Activated naive CD4-positive, alpha-beta T cell treated with anti-CD3 and anti-CD28 coated beads for 36 hours (primary cell): ENCODE results near the gene PALMD. TPM values are rescaled to one million over a fixed set of nuclear protein-coding genes. Genes with fewer than 3 reads are reported as not detected.

Experiments
- CTCF ChIA-PET: fragments of 350-600 bp; sonication (Branson Sonifier 250); formaldehyde crosslinking; loops from one replicate; lab custom pipeline; 2021; ENCODE audit warnings: antibody characterized with exemption; lab: Charles Lee
- DNase-seq: peaks from one replicate; pipeline ENCODE4 v3.0.0-alpha.2; 2020
- H3K27ac Mint-ChIP-seq: one replicate; pipeline ENCODE4 v1.8.0; 2021; ENCODE audit warnings: mild to moderate bottlenecking, mixed read lengths
- H3K27me3 Mint-ChIP-seq: one replicate; pipeline ENCODE4 v1.8.0; 2021; ENCODE audit warnings: low read depth, mixed read lengths
- H3K36me3 Mint-ChIP-seq: one replicate; pipeline ENCODE4 v1.8.0; 2021; ENCODE audit warnings: low read depth, mixed read lengths
- H3K4me1 Mint-ChIP-seq: one replicate; pipeline ENCODE4 v1.8.0; 2021; ENCODE audit warnings: low read depth, mixed read lengths
- H3K4me3 Mint-ChIP-seq: one replicate; pipeline ENCODE4 v1.8.0; 2021; ENCODE audit warnings: mild to moderate bottlenecking, moderate library complexity, mixed read lengths
- H3K9me3 Mint-ChIP-seq: one replicate; pipeline ENCODE4 v1.8.0; 2021; ENCODE audit warnings: mixed read lengths
- intact Hi-C: fragments of 100-400 bp; cut with micrococcal nuclease; formaldehyde crosslinking; loops from one replicate; pipeline ENCODE4 v1.15.1; 2023
- total RNA-seq, 2 experiments: library from RNA; stranded (reverse); gene quantifications; one replicate each; pipeline ENCODE4 v1.2.3, GENCODE V29; 2021

The PALMD gene
- total RNA-seq, 2 experiments from 2014 or later: not detected

GRCh38 chr1:99652881-99653281 lies 7.0 kb downstream of the PALMD start:
- Mint-ChIP-seq H3K27ac (no peak overlapping the region), H3K27me3 (peaks cover 11% of the 10 kb centered on the region), H3K9me3 (no peaks in the 10 kb centered on the region), H3K36me3 (no peaks in the 10 kb centered on the region), H3K4me3 (no peak overlapping the region), H3K4me1 (no peaks in the 10 kb centered on the region)
- intact Hi-C loops: no loop called here
- CTCF ChIA-PET: interaction anchor here (0.7 to 1.1 kb wide), 2 partner anchors 17 to 172 kb away, joined by 3 read pairs; no protein-coding TSS in a partner anchor
- no peak for DNase-seq

DNA sequence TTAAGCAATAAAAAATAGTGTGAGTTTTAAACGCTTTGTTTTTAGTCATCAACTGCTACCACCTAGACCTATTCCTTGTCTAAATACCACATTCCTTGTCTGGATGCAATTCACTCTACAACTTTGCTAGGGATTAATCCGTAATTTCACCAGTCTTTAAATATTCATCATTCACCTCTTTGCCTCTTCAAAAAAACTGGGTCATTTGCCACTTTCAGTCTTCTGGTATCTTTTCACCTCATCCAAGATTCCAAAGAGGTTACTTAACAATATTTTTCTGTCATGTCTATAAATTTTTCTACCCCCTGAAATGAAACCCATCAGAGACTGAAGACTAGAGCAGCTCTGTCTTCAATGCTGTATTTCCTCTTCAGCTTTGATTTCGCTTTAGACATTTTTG lies 9.5 kb downstream of the PALMD start:
- DNase-seq: no peak
- Mint-ChIP-seq H3K4me3 (no peak overlapping the region), H3K27me3 (peaks cover 4% of the 10 kb centered on the region), H3K4me1 (no peaks in the 10 kb centered on the region), H3K9me3 (no peaks in the 10 kb centered on the region), H3K27ac (no peak overlapping the region), H3K36me3 (no peaks in the 10 kb centered on the region)
- intact Hi-C loops: no loop called here
- CTCF ChIA-PET: no interaction called here

- CTCF ChIA-PET: no interaction called here
- H3K27me3 Mint-ChIP-seq: peaks cover 4% of the 10 kb centered on the region
- H3K4me1 Mint-ChIP-seq: no peaks in the 10 kb centered on the region
- DNase-seq: no peak
- H3K27ac Mint-ChIP-seq: no peak overlapping the region
- H3K36me3 Mint-ChIP-seq: no peaks in the 10 kb centered on the region
- H3K4me3 Mint-ChIP-seq: no peak overlapping the region
- intact Hi-C loops: no loop called here
- no peaks in the 10 kb centered on the region for H3K9me3 Mint-ChIP-seq
Observed at GRCh38 chr1:99656701-99657100, 10.8 kb downstream of the PALMD start.

DNA sequence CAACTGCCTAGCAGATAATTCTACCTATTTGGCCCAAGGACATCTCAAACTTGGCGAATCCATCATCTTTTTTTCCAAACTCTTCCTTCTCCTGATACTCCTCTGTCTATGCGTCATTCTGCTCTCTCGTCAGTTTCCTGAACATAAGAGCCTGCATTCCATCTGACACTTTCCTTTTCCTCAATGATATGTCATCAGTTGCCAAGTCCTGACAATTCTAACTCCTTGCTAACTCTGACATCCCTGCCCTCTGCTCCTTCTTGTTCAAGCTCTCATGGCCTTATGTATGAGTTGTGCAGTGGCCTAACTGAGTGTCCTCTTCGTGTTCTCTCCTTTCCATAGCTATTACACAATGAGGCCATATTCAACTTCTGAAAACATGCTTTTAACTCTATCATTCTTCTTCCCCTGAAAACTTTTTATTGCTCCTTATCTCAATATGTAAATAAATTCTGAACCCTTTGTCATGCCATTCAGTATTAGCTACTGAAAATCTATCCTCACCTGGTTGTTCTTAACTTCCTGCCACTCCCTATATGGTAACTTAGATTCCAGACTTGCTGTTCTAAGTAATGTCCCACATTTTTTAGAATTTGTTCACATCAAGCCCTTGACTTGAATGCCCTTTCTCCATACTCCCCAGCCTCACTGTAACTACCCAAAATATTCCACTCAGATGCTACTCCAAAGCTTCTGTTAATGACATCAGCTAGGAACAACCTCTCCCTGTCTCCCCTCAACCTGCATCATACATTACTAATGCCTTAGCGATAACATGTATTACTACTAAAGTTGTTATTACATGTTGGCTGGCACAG lies 11.5 kb downstream of the PALMD start:
- H3K36me3 Mint-ChIP-seq: no peaks in the 10 kb centered on the region
- H3K27me3 Mint-ChIP-seq: peaks cover 4% of the 10 kb centered on the region
- CTCF ChIA-PET: no interaction called here
- no peak for DNase-seq
- no peak overlapping the region for H3K27ac Mint-ChIP-seq
- H3K4me1 Mint-ChIP-seq: no peaks in the 10 kb centered on the region
- intact Hi-C loops: no loop called here
- no peak overlapping the region for H3K4me3 Mint-ChIP-seq
- H3K9me3 Mint-ChIP-seq: no peaks in the 10 kb centered on the region

DNA sequence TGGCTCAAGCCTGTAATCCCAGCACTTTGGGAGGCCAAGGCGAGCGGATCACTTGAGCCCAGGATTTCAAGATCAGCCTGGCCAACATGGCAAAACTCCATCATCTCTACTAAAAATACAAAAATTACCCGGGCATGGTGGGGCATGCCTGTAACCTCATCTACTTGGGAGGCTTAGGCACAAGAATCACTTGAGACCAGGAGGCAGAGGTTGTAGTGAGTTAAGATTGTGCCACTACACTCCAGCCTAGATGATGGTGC lies 12.0 kb downstream of the PALMD start:
- intact Hi-C loops: no loop called here
- Mint-ChIP-seq H3K9me3 (no peaks in the 10 kb centered on the region), H3K27ac (no peak overlapping the region), H3K36me3 (no peaks in the 10 kb centered on the region), H3K4me3 (no peak overlapping the region), H3K4me1 (no peaks in the 10 kb centered on the region), H3K27me3 (peaks cover 4% of the 10 kb centered on the region)
- CTCF ChIA-PET: no interaction called here
- no peak for DNase-seq

GRCh38 chr1:99659755-99660210 lies 13.9 kb downstream of the PALMD start:
- Mint-ChIP-seq H3K4me3 (no peak overlapping the region), H3K9me3 (no peaks in the 10 kb centered on the region), H3K27me3 (peaks cover 2% of the 10 kb centered on the region), H3K4me1 (no peaks in the 10 kb centered on the region), H3K27ac (no peak overlapping the region), H3K36me3 (no peaks in the 10 kb centered on the region)
- DNase-seq: no peak
- intact Hi-C loops: no loop called here
- CTCF ChIA-PET: no interaction called here

GRCh38 chr1:99660496-99660895 lies 14.6 kb downstream of the PALMD start:
- peaks cover 2% of the 10 kb centered on the region for H3K27me3 Mint-ChIP-seq
- DNase-seq: no peak
- no peaks in the 10 kb centered on the region for H3K36me3 Mint-ChIP-seq
- no peak overlapping the region for H3K4me3 Mint-ChIP-seq
- no peaks in the 10 kb centered on the region for H3K9me3 Mint-ChIP-seq
- CTCF ChIA-PET: no interaction called here
- no peak overlapping the region for H3K27ac Mint-ChIP-seq
- intact Hi-C loops: no loop called here
- no peaks in the 10 kb centered on the region for H3K4me1 Mint-ChIP-seq

DNA sequence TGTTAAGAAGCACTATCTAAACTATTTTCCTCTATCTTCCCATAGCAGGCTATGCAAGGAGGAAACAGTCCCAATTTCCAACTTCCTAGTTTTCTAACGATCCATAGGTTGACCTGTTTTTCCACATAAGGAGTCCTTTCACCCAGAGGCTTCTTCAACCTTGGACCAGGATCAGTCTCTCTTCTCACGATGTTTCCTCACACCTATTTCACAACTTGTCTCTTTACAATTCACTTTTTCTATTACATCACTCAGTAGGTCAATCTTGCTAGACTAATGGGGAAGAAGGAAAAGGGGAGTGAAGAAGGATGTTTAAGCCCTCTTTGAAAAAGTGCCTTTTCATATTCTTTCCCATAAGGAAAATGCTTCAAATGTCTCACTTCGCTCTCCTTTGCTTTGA lies 15.9 kb downstream of the PALMD start:
- DNase-seq: no peak
- intact Hi-C loops: no loop called here
- Mint-ChIP-seq H3K9me3 (no peaks in the 10 kb centered on the region), H3K27me3 (peaks cover 2% of the 10 kb centered on the region), H3K4me3 (no peak overlapping the region), H3K4me1 (no peaks in the 10 kb centered on the region), H3K27ac (no peak overlapping the region), H3K36me3 (no peaks in the 10 kb centered on the region)
- CTCF ChIA-PET: interaction anchor here (0.6 kb wide), 1 partner anchor 9 kb away, joined by 4 read pairs; no protein-coding TSS in a partner anchor

DNA sequence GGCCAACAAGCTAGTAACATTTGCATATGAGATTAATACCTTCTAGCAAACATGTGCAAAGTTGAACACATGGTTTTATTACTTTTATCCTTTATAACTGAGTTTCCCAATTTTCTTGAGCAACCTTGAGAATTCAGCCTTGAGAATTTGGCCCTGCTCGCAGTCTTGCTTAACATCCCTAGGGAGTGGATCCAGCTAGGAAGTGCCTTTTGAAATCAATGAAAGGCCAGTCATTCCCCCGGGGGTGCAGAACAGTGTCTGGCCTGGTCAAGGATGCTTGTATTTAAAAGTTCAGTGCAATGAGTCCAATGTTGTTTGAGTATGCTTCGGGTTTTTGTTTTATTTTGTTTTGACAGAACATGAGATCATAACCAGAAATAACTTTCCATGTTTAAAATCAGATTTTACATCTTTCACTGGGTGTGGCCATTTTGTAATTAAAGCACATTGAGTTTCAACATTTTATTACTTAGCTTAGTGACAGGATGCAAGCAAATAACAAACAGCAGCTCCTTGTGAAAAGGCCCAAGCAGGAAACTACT lies 16.7 kb downstream of the PALMD start:
- Mint-ChIP-seq H3K27ac (no peak overlapping the region), H3K9me3 (no peaks in the 10 kb centered on the region), H3K36me3 (no peaks in the 10 kb centered on the region), H3K4me1 (no peaks in the 10 kb centered on the region), H3K27me3 (peaks cover 2% of the 10 kb centered on the region), H3K4me3 (no peak overlapping the region)
- intact Hi-C loops: no loop called here
- CTCF ChIA-PET: interaction anchor here (0.6 kb wide), 1 partner anchor 22 kb away, joined by 3 read pairs; no protein-coding TSS in a partner anchor
- no peak for DNase-seq

DNA sequence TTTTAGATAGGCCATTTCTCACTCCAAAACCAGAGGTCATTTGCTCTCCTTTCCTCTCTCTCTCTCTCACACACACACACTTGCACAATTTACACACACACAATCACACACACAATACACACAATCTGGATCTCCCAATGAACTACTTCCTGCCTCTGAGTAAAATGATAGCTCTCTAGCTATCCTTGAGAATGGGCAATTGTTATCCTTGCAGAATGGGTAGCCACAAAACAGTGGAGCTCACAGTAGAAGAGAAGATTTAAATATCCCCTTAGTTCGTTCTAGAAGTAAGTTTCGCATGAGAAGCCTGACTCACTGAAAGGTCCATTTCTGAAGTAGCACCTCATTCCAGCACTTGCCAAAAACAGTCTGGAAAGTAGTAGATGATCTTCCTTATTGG lies 17.6 kb downstream of the PALMD start:
- CTCF ChIA-PET: interaction anchor here (0.6 kb wide), 2 partner anchors 23 to 112 kb away, joined by 3 read pairs; no protein-coding TSS in a partner anchor

DNA sequence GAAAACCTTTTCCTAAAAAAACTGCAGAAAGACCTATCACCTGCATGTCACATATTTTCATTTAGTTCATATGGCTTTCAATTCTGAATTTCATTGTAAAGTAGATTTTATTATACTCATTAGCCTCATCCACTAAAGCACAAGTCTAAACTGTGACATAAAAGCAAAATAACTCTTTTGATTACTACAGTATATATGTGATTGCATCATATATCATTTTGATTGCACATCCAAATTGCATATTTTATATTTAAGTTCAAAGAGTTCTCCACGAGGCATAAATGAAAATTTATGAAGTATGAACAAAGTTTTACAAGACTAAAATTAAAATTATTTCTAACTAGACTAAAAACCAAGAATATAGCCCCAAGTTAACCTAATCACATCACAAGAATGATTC lies 19.3 kb downstream of the PALMD start:
- H3K27me3 Mint-ChIP-seq: peaks cover 6% of the 10 kb centered on the region
- CTCF ChIA-PET: no interaction called here
- H3K4me3 Mint-ChIP-seq: no peak overlapping the region
- intact Hi-C loops: no loop called here
- H3K4me1 Mint-ChIP-seq: no peaks in the 10 kb centered on the region
- no peaks in the 10 kb centered on the region for H3K36me3 Mint-ChIP-seq
- DNase-seq: no peak
- H3K27ac Mint-ChIP-seq: no peak overlapping the region
- no peaks in the 10 kb centered on the region for H3K9me3 Mint-ChIP-seq

More for the DNA sequence above, 17.6 kb downstream of the PALMD start:
- Mint-ChIP-seq H3K27ac (no peak overlapping the region), H3K9me3 (no peaks in the 10 kb centered on the region), H3K4me1 (no peaks in the 10 kb centered on the region), H3K4me3 (no peak overlapping the region), H3K27me3 (peaks cover 2% of the 10 kb centered on the region), H3K36me3 (no peaks in the 10 kb centered on the region)
- DNase-seq: no peak
- intact Hi-C loops: no loop called here

GRCh38 chr1:99669376-99669775 lies 23.5 kb downstream of the PALMD start:
- no peak overlapping the region for H3K27ac Mint-ChIP-seq
- CTCF ChIA-PET: interaction anchor here (0.6 kb wide), 1 partner anchor 16 kb away, joined by 3 read pairs; no protein-coding TSS in a partner anchor
- H3K27me3 Mint-ChIP-seq: peaks cover 7% of the 10 kb centered on the region
- no peaks in the 10 kb centered on the region for H3K36me3 Mint-ChIP-seq
- H3K9me3 Mint-ChIP-seq: no peaks in the 10 kb centered on the region
- intact Hi-C loops: no loop called here
- no peak for DNase-seq
- H3K4me1 Mint-ChIP-seq: no peaks in the 10 kb centered on the region
- no peak overlapping the region for H3K4me3 Mint-ChIP-seq

GRCh38 chr1:99669821-99670220 lies 23.9 kb downstream of the PALMD start:
- intact Hi-C loops: no loop called here
- peaks cover 10% of the 10 kb centered on the region for H3K27me3 Mint-ChIP-seq
- CTCF ChIA-PET: interaction anchor here (0.6 to 0.7 kb wide), 2 partner anchors 17 to 32 kb away, joined by 3 read pairs; no protein-coding TSS in a partner anchor
- no peaks in the 10 kb centered on the region for H3K36me3 Mint-ChIP-seq
- no peak overlapping the region for H3K27ac Mint-ChIP-seq
- DNase-seq: no peak
- no peak overlapping the region for H3K4me3 Mint-ChIP-seq
- no peaks in the 10 kb centered on the region for H3K4me1 Mint-ChIP-seq
- no peaks in the 10 kb centered on the region for H3K9me3 Mint-ChIP-seq
